ENCODE data around the gene FAU. TPM values are rescaled to one million over a fixed set of nuclear protein-coding genes. Genes with fewer than 3 reads are reported as not detected.
A peak's percentile ranks its signal among the peaks of the same experiment; 100 is the strongest.

FAU gene
- total RNA-seq, result 1,000 to 10,000 TPM in 1 of 2 experiments, 100 to 1,000 TPM in 1; 995 to 1,031 TPM

- peak within 1 kb of the TSS; percentile 100 for H3K4me3 Mint-ChIP-seq
- peak; percentile 99 for DNase-seq
- no peaks in the 10 kb centered on the region for H3K9me3 Mint-ChIP-seq
- no peaks in the 10 kb centered on the region for H3K27me3 Mint-ChIP-seq
- peak within 1 kb of the TSS; percentile 98 for H3K27ac Mint-ChIP-seq
- ChIA-PET CTCF (interaction anchor here (0.9 to 3.2 kb wide), 12 partner anchors 10 to 433 kb away, joined by 3 to 36 read pairs (median 4); partner anchors contain the start of genes ARL2, CDC42EP2, CDCA5 and POLA2), POLR2A (interaction anchor here (0.8 to 8.3 kb wide), 28 partner anchors 8 to 737 kb away, joined by 3 to 157 read pairs (median 4); partner anchors contain the start of genes ARL2, CAPN1, CDCA5 and DPF2)
- peaks cover 59% of the 10 kb centered on the region for H3K4me1 Mint-ChIP-seq
- H3K36me3 Mint-ChIP-seq (ENCODE audit: low read depth), result peaks cover 75% of the 10 kb centered on the region
Observed at GRCh38 chr11:65121865-65122696, at the start of gene FAU, which contains the start of gene MRPL49. Gene FAU, minus strand, starts transcription at chr11:65122134. Its CDS starts 321 bp downstream, at chr11:65121813. Gene MRPL49, plus strand, starts transcription at chr11:65122321. Its CDS starts 26 bp downstream, at chr11:65122347.

DNA sequence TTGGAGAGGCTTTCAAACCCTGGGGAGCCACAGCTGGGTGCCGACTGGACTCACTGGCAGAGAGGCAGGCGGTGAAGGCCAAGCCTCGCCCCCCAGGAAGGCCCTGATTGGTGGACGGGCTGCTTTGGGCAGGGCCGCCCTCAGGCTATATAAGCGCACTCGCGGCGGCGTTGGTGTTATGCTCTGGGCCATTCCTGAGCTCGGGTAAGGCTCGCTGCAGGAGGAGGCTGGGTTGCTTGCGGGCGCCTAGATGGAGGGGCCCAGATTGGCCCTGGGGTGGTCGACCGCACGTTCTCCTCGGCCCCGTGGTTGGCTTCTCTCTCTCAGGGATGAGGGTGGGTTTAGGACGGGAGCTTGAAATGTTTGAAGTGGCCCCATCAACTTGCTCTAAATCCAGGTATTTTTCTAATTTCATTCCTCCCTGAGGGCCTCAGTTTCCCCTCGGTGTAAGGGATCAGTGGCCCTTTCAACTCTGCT is 48.2 kb upstream of the FAU start, which contains the start of gene SPDYC:
Gene SPDYC, plus strand, starts transcription at position 176 of the 477 bp plus-strand sequence. CDS start 1,125 bp downstream, outside the sequence.
- CTCF ChIA-PET, result interaction anchor here (0.8 to 1.5 kb wide), 3 partner anchors 9 to 79 kb away, joined by 3 read pairs; partner anchors contain the start of gene TM7SF2
- DNase-seq, result no peak
- Mint-ChIP-seq H3K9me3 (no peaks in the 10 kb centered on the region), H3K4me3 (no peak within 1 kb of the TSS), H3K36me3 (ENCODE audit: low read depth) (no peaks in the 10 kb centered on the region), H3K27me3 (no peaks in the 10 kb centered on the region), H3K27ac (peak within 1 kb of the TSS; percentile 70), H3K4me1 (peaks cover 11% of the 10 kb centered on the region)
- POLR2A ChIA-PET, result interaction anchor here (1.3 to 2.7 kb wide), 2 partner anchors 12 to 35 kb away, joined by 5 to 10 read pairs; partner anchors contain the start of gene CAPN1

DNA sequence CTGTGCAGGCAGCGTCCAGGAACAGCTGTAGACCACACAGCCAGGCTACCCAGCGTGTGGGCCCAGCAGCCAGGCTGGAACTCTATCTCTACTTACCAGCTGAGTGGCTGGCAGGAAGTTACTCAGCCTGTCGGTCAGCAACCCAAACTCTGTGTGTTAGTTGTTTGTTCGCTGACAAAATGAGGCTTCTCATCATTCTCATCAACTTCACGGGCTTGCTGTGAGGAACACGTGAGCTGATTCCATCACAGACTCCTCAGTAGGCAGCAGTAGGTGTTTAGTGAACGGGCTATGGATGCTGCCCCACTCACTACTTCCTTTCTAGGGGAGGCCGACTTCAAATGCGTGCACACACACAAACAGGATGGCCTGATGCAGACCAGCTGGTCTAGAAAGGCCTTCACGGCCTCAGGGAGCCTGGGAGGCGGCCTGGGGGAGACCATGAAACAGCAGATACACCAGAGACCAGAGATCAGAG is 47.3 kb upstream of the FAU start:
- Mint-ChIP-seq H3K4me3 (no peak overlapping the region), H3K27me3 (no peaks in the 10 kb centered on the region), H3K4me1 (peaks cover 11% of the 10 kb centered on the region), H3K27ac (peak overlapping the region; percentile 70), H3K9me3 (no peaks in the 10 kb centered on the region), H3K36me3 (ENCODE audit: low read depth) (no peaks in the 10 kb centered on the region)
- POLR2A ChIA-PET, result interaction anchor here (1.2 to 2.7 kb wide), 3 partner anchors 11 to 34 kb away, joined by 3 to 10 read pairs (median 5); partner anchors contain the start of gene CAPN1
- DNase-seq, result no peak
- CTCF ChIA-PET, result interaction anchor here (1.3 to 1.5 kb wide), 2 partner anchors 10 to 58 kb away, joined by 3 read pairs; partner anchors contain the start of gene TM7SF2

GRCh38 chr11:65167656-65168055 is 45.7 kb upstream of the FAU start:
- H3K27ac Mint-ChIP-seq, result no peak overlapping the region
- no peaks in the 10 kb centered on the region for H3K9me3 Mint-ChIP-seq
- no peak for DNase-seq
- H3K36me3 Mint-ChIP-seq (ENCODE audit: low read depth), result no peaks in the 10 kb centered on the region
- no peak overlapping the region for H3K4me3 Mint-ChIP-seq
- ChIA-PET POLR2A (no interaction called here), CTCF (no interaction called here)
- no peaks in the 10 kb centered on the region for H3K27me3 Mint-ChIP-seq
- peaks cover 11% of the 10 kb centered on the region for H3K4me1 Mint-ChIP-seq

- H3K27ac Mint-ChIP-seq, result no peak overlapping the region
- peaks cover 11% of the 10 kb centered on the region for H3K4me1 Mint-ChIP-seq
- H3K36me3 Mint-ChIP-seq (ENCODE audit: low read depth), result no peaks in the 10 kb centered on the region
- no peaks in the 10 kb centered on the region for H3K9me3 Mint-ChIP-seq
- DNase-seq, result no peak
- CTCF ChIA-PET, result no interaction called here
- no peak overlapping the region for H3K4me3 Mint-ChIP-seq
- POLR2A ChIA-PET, result no interaction called here
- no peaks in the 10 kb centered on the region for H3K27me3 Mint-ChIP-seq
Observed at GRCh38 chr11:65166893-65167292, 45.0 kb upstream of the FAU start.

GRCh38 chr11:65165410-65166317 is 43.7 kb upstream of the FAU start:
- peaks cover 11% of the 10 kb centered on the region for H3K4me1 Mint-ChIP-seq
- POLR2A ChIA-PET, result interaction anchor here (1.3 kb wide), 1 partner anchor 30 kb away, joined by 3 read pairs; no protein-coding TSS in a partner anchor

DNA sequence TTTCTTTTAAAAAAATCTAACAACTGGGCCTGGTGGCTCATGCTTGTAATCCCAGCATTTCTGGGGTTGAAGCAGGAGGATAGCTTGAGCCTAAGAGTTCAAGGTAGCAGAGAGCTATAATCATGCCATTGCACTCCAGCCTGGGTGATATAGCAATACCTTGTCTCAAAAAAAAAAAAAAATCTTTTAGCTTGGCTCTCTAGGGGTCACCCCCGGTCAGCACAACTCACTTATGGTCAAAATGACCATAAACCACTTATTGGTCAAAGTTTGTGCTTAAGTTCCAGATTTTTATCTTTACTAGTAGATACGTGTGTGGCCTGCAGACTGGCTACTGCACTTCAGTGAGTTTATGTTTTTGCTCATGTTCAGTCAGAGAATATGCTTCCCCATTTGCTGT is 41.8 kb upstream of the FAU start:
- no peaks in the 10 kb centered on the region for H3K36me3 Mint-ChIP-seq (ENCODE audit: low read depth)
- H3K27me3 Mint-ChIP-seq, result peaks cover 10% of the 10 kb centered on the region
- ChIA-PET CTCF (no interaction called here), POLR2A (no interaction called here)
- H3K9me3 Mint-ChIP-seq, result no peaks in the 10 kb centered on the region
- no peak for DNase-seq
- no peak overlapping the region for H3K27ac Mint-ChIP-seq
- no peak overlapping the region for H3K4me3 Mint-ChIP-seq
- H3K4me1 Mint-ChIP-seq, result peaks cover 5% of the 10 kb centered on the region

More at GRCh38 chr11:65165410-65166317, 43.7 kb upstream of the FAU start:
- CTCF ChIA-PET, result interaction anchor here (0.6 kb wide), 1 partner anchor 75 kb away, joined by 4 read pairs; no protein-coding TSS in a partner anchor
- no peak overlapping the region for H3K4me3 Mint-ChIP-seq
- H3K27me3 Mint-ChIP-seq, result peaks cover 2% of the 10 kb centered on the region
- H3K36me3 Mint-ChIP-seq (ENCODE audit: low read depth), result no peaks in the 10 kb centered on the region
- H3K27ac Mint-ChIP-seq, result no peak overlapping the region
- no peaks in the 10 kb centered on the region for H3K9me3 Mint-ChIP-seq
- no peak for DNase-seq

DNA sequence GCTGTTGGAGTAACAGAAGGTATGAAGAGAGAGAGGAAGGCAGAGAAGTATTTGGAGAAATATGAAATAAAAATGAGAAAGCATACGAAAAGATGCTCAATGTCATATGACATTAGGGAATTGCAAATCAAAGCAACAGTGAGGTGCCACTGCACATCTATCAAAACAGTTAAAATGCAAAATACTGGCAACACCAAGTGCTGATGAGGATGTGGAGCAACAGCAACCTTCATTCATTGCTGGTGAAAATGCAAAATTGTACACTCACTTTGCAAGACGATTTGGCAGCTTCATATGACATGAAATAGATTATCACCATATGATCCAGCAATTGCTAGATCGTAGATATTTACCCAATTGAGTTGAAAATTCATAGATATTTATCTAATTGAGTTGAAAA is 38.7 kb upstream of the FAU start:
- no peaks in the 10 kb centered on the region for H3K9me3 Mint-ChIP-seq
- H3K4me1 Mint-ChIP-seq, result peaks cover 5% of the 10 kb centered on the region
- CTCF ChIA-PET, result no interaction called here
- no peaks in the 10 kb centered on the region for H3K36me3 Mint-ChIP-seq (ENCODE audit: low read depth)
- DNase-seq, result no peak
- no peak overlapping the region for H3K27ac Mint-ChIP-seq
- no peak overlapping the region for H3K4me3 Mint-ChIP-seq
- POLR2A ChIA-PET, result no interaction called here
- peaks cover 12% of the 10 kb centered on the region for H3K27me3 Mint-ChIP-seq

- Mint-ChIP-seq H3K4me1 (peaks cover 5% of the 10 kb centered on the region), H3K27me3 (peaks cover 12% of the 10 kb centered on the region), H3K27ac (no peak overlapping the region), H3K36me3 (ENCODE audit: low read depth) (no peaks in the 10 kb centered on the region), H3K4me3 (no peak overlapping the region), H3K9me3 (no peaks in the 10 kb centered on the region)
- ChIA-PET POLR2A (no interaction called here), CTCF (interaction anchor here (0.7 kb wide), 1 partner anchor 263 kb away, joined by 3 read pairs; no protein-coding TSS in a partner anchor)
- no peak for DNase-seq
Observed at GRCh38 chr11:65159012-65159411, 37.1 kb upstream of the FAU start.

- ChIA-PET POLR2A (interaction anchor here (1.6 kb wide), 1 partner anchor 22 kb away, joined by 7 read pairs; no protein-coding TSS in a partner anchor), CTCF (interaction anchor here (1.6 kb wide), 1 partner anchor 118 kb away, joined by 3 read pairs; no protein-coding TSS in a partner anchor)
- no peak for DNase-seq
- Mint-ChIP-seq H3K27me3 (peaks cover 12% of the 10 kb centered on the region), H3K4me1 (peaks cover 11% of the 10 kb centered on the region), H3K27ac (no peak overlapping the region), H3K4me3 (no peak overlapping the region), H3K9me3 (no peaks in the 10 kb centered on the region), H3K36me3 (ENCODE audit: low read depth) (no peaks in the 10 kb centered on the region)
Observed at GRCh38 chr11:65157336-65157735, 35.4 kb upstream of the FAU start.

GRCh38 chr11:65156926-65157325 is 35.0 kb upstream of the FAU start:
- POLR2A ChIA-PET, result interaction anchor here (1.6 kb wide), 1 partner anchor 21 kb away, joined by 7 read pairs; no protein-coding TSS in a partner anchor
- no peaks in the 10 kb centered on the region for H3K36me3 Mint-ChIP-seq (ENCODE audit: low read depth)

DNA sequence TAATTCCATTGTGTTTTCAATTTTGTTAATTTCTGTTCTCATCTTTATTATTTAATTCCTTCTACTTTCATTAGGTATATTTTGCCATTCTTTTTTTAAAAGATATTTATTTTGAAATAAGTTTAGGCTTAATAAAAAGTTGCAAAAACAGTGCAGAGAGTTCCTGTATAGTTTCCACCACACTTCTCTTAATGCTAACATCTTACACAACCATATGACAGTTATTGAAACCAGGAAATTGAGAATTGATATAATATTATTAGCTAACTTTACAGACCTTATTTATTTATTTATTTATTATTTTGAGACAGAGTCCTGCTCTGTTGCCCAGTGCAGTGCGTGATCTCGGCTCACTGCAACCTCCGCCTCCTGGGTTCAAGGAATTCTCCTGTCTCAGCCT is 34.3 kb upstream of the FAU start:
- Mint-ChIP-seq H3K9me3 (no peaks in the 10 kb centered on the region), H3K27me3 (peaks cover 12% of the 10 kb centered on the region)
- CTCF ChIA-PET, result interaction anchor here (1.6 kb wide), 1 partner anchor 119 kb away, joined by 3 read pairs; no protein-coding TSS in a partner anchor

More at GRCh38 chr11:65156926-65157325, 35.0 kb upstream of the FAU start:
- CTCF ChIA-PET, result interaction anchor here (1.6 kb wide), 1 partner anchor 119 kb away, joined by 3 read pairs; no protein-coding TSS in a partner anchor
- peaks cover 12% of the 10 kb centered on the region for H3K27me3 Mint-ChIP-seq
- no peak overlapping the region for H3K27ac Mint-ChIP-seq
- no peaks in the 10 kb centered on the region for H3K9me3 Mint-ChIP-seq
- no peak for DNase-seq
- H3K4me3 Mint-ChIP-seq, result no peak overlapping the region
- H3K4me1 Mint-ChIP-seq, result peaks cover 15% of the 10 kb centered on the region

More for the DNA sequence above, 34.3 kb upstream of the FAU start:
- Mint-ChIP-seq H3K4me1 (peaks cover 19% of the 10 kb centered on the region), H3K4me3 (no peak overlapping the region), H3K36me3 (ENCODE audit: low read depth) (no peaks in the 10 kb centered on the region), H3K27ac (no peak overlapping the region)
- POLR2A ChIA-PET, result interaction anchor here (1.6 kb wide), 1 partner anchor 21 kb away, joined by 7 read pairs; no protein-coding TSS in a partner anchor
- DNase-seq, result no peak
